ENCODE data around the gene OR9K2. TPM values are rescaled to one million over a fixed set of nuclear protein-coding genes. Genes with fewer than 3 reads are reported as not detected.

OR9K2 gene
- total RNA-seq, 1 experiment from 2014 or later: not detected

DNA sequence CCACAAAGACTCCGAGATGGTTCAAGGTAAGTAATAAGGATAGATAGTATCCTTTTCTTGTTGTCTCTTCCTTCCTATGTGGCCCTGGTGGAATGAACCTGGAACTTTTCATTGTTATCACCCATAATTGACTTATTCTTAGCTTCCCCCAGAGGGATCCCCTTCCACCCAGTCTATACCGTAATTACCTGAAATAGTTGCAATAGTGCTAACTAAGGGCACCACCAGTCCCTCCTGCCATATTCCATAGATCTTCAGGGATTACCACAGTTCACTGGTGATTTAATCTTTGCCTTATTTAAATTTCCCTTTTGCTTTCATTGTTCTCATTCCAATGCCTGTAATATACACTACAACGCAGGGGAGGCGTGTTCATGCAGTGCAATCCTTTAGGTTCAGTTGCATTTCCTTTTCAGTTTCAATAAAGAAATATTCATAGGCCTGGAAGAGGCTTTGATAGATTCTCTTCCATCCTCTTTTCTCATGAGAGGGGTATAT lies 13.8 kb upstream of the OR9K2 start:
- no peak for TF ChIP-seq GTF2I (CRISPR knock-in tag; conservative IDR thresholded peaks at IDR 0.05)
- TF ChIP-seq ZNF219 (CRISPR knock-in tag; IDR thresholded peaks at IDR 0.05; ENCODE audit: borderline replicate concordance): no peak
- CTCF ChIA-PET: interaction anchor here (0.5 to 0.8 kb wide), 2 partner anchors 61 to 255 kb away, joined by 3 read pairs; no protein-coding TSS in a partner anchor
- no peaks in the 10 kb centered on the region for H3K36me3 Mint-ChIP-seq
- no peak for ATAC-seq
- DNase-seq (ENCODE audit: low spot score): no peak
- H3K27ac Mint-ChIP-seq: no peak overlapping the region
- H3K27me3 Mint-ChIP-seq (ENCODE audit: low read depth): no peaks in the 10 kb centered on the region
- H3K4me1 Mint-ChIP-seq: peaks cover 4% of the 10 kb centered on the region
- H3K9me3 Mint-ChIP-seq: no peaks in the 10 kb centered on the region
- H3K4me3 Mint-ChIP-seq: no peak overlapping the region
- POLR2A ChIA-PET: no interaction called here

DNA sequence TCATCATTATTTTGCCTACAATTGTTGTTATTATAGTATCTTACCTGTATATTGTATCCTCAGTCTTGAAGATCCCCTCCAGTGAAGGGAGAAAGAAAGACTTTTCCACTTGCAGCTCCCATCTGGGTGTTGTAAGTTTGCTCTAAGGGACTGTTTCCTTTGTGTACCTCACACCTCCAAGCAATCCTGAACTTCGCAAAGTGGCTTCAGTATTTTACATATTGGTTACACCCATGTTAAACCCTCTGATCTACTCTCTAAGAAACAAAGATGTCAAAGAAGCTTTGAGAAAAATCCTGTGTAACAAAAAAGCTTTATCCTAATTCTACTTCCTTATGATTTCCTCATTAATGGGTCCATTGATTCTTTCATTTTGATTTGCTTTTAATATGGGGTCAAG lies 10.1 kb upstream of the OR9K2 start:
- ATAC-seq: no peak
- H3K4me3 Mint-ChIP-seq: no peak overlapping the region
- CTCF ChIA-PET: no interaction called here

DNA sequence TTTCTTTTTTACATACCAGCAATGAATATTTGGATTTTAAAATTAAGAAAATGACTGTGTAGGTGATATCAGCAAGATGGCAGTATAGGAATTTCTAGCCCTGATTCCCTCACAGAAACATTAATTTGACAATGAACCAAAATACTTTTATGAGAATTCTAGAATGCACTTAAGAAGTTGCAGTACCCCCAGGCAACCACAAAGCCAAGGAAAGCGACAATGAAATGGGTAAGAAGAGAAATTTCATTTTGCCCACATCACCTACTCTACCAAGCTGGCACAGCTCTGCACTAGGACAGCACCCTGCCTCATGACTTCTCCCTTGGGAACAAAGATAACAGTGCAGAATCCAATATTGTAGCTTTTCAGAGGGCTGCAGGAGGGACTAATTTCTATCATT lies 6.6 kb downstream of the OR9K2 start:
- no peak overlapping the region for H3K27ac Mint-ChIP-seq
- TF ChIP-seq ZNF317 (CRISPR knock-in tag; IDR thresholded peaks at IDR 0.05; ENCODE audit: borderline replicate concordance, low read depth): no peak
- TF ChIP-seq ATF1 (CRISPR knock-in tag; IDR thresholded peaks at IDR 0.05): no peak
- peaks cover 4% of the 10 kb centered on the region; the same call in 1 of the 2 replicates for H3K9me3 Mint-ChIP-seq
- H3K4me1 Mint-ChIP-seq: no peaks in the 10 kb centered on the region
- ChIA-PET POLR2A (no interaction called here), CTCF (no interaction called here)
- no peaks in the 10 kb centered on the region for H3K36me3 Mint-ChIP-seq
- no peak for DNase-seq (ENCODE audit: low spot score)
- H3K27me3 Mint-ChIP-seq (ENCODE audit: low read depth): peaks cover 6% of the 10 kb centered on the region
- ATAC-seq: no peak
- H3K4me3 Mint-ChIP-seq: no peak overlapping the region

More for the DNA sequence above, 10.1 kb upstream of the OR9K2 start:
- H3K27ac Mint-ChIP-seq: no peak overlapping the region
- H3K9me3 Mint-ChIP-seq: peaks cover 12% of the 10 kb centered on the region; the same call in 1 of the 2 replicates
- H3K4me1 Mint-ChIP-seq: peaks cover 4% of the 10 kb centered on the region
- peaks cover 9% of the 10 kb centered on the region; the same call in 1 of the 2 replicates for H3K27me3 Mint-ChIP-seq (ENCODE audit: low read depth)
- H3K36me3 Mint-ChIP-seq: no peaks in the 10 kb centered on the region
- no peak for DNase-seq (ENCODE audit: low spot score)
- POLR2A ChIA-PET: no interaction called here
- no peak for TF ChIP-seq ZNF232 (CRISPR knock-in tag; IDR thresholded peaks at IDR 0.05)
- TF ChIP-seq, protein P1, sequence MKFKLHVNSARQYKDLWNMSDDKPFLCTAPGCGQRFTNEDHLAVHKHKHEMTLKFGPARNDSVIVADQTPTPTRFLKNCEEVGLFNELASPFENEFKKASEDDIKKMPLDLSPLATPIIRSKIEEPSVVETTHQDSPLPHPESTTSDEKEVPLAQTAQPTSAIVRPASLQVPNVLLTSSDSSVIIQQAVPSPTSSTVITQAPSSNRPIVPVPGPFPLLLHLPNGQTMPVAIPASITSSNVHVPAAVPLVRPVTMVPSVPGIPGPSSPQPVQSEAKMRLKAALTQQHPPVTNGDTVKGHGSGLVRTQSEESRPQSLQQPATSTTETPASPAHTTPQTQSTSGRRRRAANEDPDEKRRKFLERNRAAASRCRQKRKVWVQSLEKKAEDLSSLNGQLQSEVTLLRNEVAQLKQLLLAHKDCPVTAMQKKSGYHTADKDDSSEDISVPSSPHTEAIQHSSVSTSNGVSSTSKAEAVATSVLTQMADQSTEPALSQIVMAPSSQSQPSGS (CRISPR knock-in tag; IDR thresholded peaks at IDR 0.05; ENCODE audit: borderline replicate concordance, low read depth): no peak
- TF ChIP-seq, protein P2, sequence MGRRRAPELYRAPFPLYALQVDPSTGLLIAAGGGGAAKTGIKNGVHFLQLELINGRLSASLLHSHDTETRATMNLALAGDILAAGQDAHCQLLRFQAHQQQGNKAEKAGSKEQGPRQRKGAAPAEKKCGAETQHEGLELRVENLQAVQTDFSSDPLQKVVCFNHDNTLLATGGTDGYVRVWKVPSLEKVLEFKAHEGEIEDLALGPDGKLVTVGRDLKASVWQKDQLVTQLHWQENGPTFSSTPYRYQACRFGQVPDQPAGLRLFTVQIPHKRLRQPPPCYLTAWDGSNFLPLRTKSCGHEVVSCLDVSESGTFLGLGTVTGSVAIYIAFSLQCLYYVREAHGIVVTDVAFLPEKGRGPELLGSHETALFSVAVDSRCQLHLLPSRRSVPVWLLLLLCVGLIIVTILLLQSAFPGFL (CRISPR knock-in tag; IDR thresholded peaks at IDR 0.05; ENCODE audit: borderline replicate concordance): no peak
- TF ChIP-seq, protein P3, sequence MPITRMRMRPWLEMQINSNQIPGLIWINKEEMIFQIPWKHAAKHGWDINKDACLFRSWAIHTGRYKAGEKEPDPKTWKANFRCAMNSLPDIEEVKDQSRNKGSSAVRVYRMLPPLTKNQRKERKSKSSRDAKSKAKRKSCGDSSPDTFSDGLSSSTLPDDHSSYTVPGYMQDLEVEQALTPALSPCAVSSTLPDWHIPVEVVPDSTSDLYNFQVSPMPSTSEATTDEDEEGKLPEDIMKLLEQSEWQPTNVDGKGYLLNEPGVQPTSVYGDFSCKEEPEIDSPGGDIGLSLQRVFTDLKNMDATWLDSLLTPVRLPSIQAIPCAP (CRISPR knock-in tag; IDR thresholded peaks at IDR 0.05): no peak
- TF ChIP-seq, protein P4, sequence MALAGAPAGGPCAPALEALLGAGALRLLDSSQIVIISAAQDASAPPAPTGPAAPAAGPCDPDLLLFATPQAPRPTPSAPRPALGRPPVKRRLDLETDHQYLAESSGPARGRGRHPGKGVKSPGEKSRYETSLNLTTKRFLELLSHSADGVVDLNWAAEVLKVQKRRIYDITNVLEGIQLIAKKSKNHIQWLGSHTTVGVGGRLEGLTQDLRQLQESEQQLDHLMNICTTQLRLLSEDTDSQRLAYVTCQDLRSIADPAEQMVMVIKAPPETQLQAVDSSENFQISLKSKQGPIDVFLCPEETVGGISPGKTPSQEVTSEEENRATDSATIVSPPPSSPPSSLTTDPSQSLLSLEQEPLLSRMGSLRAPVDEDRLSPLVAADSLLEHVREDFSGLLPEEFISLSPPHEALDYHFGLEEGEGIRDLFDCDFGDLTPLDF (CRISPR knock-in tag; IDR thresholded peaks at IDR 0.05): no peak
- TF ChIP-seq, protein P5, sequence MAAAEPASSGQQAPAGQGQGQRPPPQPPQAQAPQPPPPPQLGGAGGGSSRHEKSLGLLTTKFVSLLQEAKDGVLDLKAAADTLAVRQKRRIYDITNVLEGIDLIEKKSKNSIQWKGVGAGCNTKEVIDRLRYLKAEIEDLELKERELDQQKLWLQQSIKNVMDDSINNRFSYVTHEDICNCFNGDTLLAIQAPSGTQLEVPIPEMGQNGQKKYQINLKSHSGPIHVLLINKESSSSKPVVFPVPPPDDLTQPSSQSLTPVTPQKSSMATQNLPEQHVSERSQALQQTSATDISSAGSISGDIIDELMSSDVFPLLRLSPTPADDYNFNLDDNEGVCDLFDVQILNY (CRISPR knock-in tag; IDR thresholded peaks at IDR 0.05): no peak
- no peak for TF ChIP-seq TCF7 (CRISPR knock-in tag; IDR thresholded peaks at IDR 0.05; ENCODE audit: low read depth)
- TF ChIP-seq, protein P6, sequence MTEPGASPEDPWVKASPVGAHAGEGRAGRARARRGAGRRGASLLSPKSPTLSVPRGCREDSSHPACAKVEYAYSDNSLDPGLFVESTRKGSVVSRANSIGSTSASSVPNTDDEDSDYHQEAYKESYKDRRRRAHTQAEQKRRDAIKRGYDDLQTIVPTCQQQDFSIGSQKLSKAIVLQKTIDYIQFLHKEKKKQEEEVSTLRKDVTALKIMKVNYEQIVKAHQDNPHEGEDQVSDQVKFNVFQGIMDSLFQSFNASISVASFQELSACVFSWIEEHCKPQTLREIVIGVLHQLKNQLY (CRISPR knock-in tag; IDR thresholded peaks at IDR 0.05): no peak
- TF ChIP-seq IRF2 (CRISPR knock-in tag; IDR thresholded peaks at IDR 0.05; ENCODE audit: borderline replicate concordance, low read depth): no peak
- TF ChIP-seq ZNF219 (CRISPR knock-in tag; IDR thresholded peaks at IDR 0.05; ENCODE audit: borderline replicate concordance): no peak
- TF ChIP-seq ZNF396 (CRISPR knock-in tag; IDR thresholded peaks at IDR 0.05; ENCODE audit: borderline replicate concordance): no peak
- TF ChIP-seq TP53 (CRISPR knock-in tag; IDR thresholded peaks at IDR 0.05): no peak
- TF ChIP-seq HMGA2 (CRISPR knock-in tag; IDR thresholded peaks at IDR 0.05): no peak

All from WTC11 (cell line).